ENCODE data around the gene MCF2L2.

MCF2L2 gene

DNA sequence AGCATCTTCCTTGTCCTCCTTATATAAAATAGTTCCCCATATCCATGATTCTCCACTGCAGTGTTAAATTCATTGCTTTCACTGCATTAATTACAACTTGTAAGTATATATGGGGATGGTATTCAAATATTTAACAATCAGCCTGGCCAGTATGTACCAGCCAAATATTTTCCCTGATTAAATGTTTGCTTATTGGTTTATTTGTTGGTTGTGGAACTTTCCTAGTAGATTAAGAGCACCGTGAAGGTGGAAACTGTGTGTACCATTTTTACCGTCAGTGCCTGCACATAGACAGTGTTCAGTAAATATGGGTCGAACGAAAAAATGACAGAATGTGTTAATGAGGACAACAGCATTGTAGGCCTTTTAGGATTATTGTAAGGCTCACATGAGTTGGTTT, 272.9 kb downstream of the MCF2L2 start:
- Histone ChIP-seq H3K36me3 (ENCODE audit: insufficient read depth, insufficient read length, low read length) (no peaks in the 10 kb centered on the region), H3K27me3 (ENCODE audit: insufficient read depth, insufficient read length) (no peaks in the 10 kb centered on the region), H3K4me3 (ENCODE audit: insufficient read length, low read depth) (no peak overlapping the region), H3K9me3 (ENCODE audit: insufficient read depth, low read length) (no peaks in the 10 kb centered on the region), H3K4me1 (ENCODE audit: insufficient read depth, insufficient read length) (peaks cover 4% of the 10 kb centered on the region), H3K9ac (ENCODE audit: insufficient read length, low read depth) (no peak overlapping the region)
- no peak for TF ChIP-seq ZNF274 (IDR thresholded peaks at IDR 0.05; ENCODE audit: low read depth, low read length)
- no peak for TF ChIP-seq SUZ12 (IDR thresholded peaks at IDR 0.05; ENCODE audit: extremely low read depth, insufficient read depth, insufficient read length)
- TF ChIP-seq YY1 (IDR thresholded peaks at IDR 0.05; ENCODE audit: insufficient read depth, insufficient read length): no peak
- no peak for DNase-seq (ENCODE audit: low read depth, low spot score)

DNA sequence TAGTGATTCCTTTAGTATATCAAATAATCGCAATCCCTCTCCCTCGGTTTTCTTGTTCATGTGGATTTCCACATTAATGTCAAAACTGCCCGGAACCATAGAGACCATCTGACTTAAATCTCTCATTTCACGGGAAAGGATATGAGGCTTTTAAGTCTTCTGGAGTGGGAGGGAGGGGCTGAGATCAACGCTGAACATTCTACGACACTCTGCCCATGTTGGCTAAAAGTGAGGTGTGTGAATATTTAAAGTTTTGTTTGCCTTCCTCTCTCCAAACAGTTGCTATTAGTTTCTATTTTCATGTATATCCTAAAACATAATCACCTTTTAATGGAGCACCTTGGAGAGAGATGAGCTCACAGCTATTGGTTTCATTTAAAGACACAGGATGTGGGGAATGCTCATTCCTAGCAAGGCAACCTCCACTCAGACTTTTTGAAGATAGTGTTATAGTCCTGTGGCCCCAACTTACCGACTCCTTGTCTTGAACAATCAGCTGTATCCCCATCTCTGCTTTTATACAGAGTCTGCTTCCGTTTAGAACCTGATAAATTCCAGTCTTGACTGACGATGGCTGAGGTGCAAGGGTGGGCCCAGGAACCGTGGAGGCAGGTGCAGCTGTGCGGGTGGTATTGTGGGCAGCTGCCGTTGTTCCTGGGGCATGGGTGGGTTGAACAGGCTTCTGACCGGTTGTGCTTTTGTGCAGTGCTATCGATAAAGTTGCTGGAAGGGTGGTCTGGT, 275.0 kb downstream of the MCF2L2 start:
- no peak overlapping the region for H3K9ac ChIP-seq (ENCODE audit: insufficient read length, low read depth)
- H3K9me3 ChIP-seq (ENCODE audit: insufficient read depth, low read length): no peaks in the 10 kb centered on the region
- H3K4me3 ChIP-seq (ENCODE audit: insufficient read length, low read depth): no peak overlapping the region
- no peaks in the 10 kb centered on the region for H3K36me3 ChIP-seq (ENCODE audit: insufficient read depth, insufficient read length, low read length)
- no peaks in the 10 kb centered on the region for H3K27me3 ChIP-seq (ENCODE audit: insufficient read depth, insufficient read length)
- TF ChIP-seq SUZ12 (IDR thresholded peaks at IDR 0.05; ENCODE audit: extremely low read depth, insufficient read depth, insufficient read length) (no peak), YY1 (IDR thresholded peaks at IDR 0.05; ENCODE audit: insufficient read depth, insufficient read length) (no peak), ZNF274 (IDR thresholded peaks at IDR 0.05; ENCODE audit: low read depth, low read length) (no peak)
- H3K4me1 ChIP-seq (ENCODE audit: insufficient read depth, insufficient read length): no peaks in the 10 kb centered on the region
- DNase-seq (ENCODE audit: low read depth, low spot score): no peak

DNA sequence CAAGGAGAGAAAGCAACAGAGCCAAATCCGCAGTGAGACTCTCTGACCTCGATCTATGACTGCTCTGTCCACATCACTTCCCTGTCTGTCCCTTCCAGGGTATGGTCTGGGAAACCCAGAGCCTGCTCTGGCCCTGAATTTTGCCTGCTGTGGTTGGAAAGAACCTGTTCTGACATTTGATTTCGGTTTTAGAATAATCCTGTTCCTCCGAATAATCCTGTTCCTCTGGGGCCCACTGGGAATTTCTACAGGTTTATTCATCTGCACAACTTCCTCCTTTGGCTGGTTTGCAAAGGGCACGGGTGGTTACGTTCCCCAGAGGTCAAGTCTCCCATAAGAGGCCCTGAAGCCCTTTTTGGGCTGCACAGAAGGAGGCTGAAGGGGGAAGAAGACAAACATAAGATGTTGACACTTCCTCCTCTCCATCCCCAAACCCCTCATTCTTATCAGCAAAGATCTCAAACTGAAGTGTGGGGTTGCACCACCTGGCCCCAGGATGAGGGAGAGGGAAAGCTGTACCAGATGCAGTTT, 276.5 kb downstream of the MCF2L2 start:
- no peak for TF ChIP-seq SUZ12 (IDR thresholded peaks at IDR 0.05; ENCODE audit: extremely low read depth, insufficient read depth, insufficient read length)
- TF ChIP-seq ZNF274 (IDR thresholded peaks at IDR 0.05; ENCODE audit: low read depth, low read length): no peak
- no peak for TF ChIP-seq YY1 (IDR thresholded peaks at IDR 0.05; ENCODE audit: insufficient read depth, insufficient read length)
- Histone ChIP-seq H3K9ac (ENCODE audit: insufficient read length, low read depth) (no peak overlapping the region), H3K9me3 (ENCODE audit: insufficient read depth, low read length) (no peaks in the 10 kb centered on the region), H3K36me3 (ENCODE audit: insufficient read depth, insufficient read length, low read length) (no peaks in the 10 kb centered on the region), H3K27me3 (ENCODE audit: insufficient read depth, insufficient read length) (no peaks in the 10 kb centered on the region), H3K4me3 (ENCODE audit: insufficient read length, low read depth) (no peak overlapping the region), H3K4me1 (ENCODE audit: insufficient read depth, insufficient read length) (no peaks in the 10 kb centered on the region)
- DNase-seq (ENCODE audit: low read depth, low spot score): no peak

DNA sequence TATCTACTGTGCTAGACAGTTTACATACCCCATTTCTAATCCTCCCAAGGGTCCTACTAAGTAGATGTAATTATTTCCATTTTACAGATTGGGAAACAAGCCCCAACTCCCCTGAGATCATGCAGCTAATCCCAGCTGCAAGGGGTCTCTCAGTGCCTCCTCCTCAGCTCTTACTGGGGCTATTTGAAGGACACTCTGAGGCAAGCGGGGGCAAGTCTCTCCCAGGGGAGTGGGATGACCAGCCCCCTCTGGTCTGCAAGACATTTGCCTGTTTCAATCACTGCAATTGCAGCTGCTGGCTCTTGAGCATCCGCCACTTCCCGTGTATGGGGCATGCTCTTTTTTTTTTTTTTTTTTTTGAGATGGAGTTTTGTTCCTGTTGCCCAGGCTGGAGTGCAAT, 277.3 kb downstream of the MCF2L2 start:
- no peak overlapping the region for H3K4me3 ChIP-seq (ENCODE audit: insufficient read length, low read depth)
- H3K36me3 ChIP-seq (ENCODE audit: insufficient read depth, insufficient read length, low read length): no peaks in the 10 kb centered on the region
- no peak overlapping the region for H3K9ac ChIP-seq (ENCODE audit: insufficient read length, low read depth)
- H3K27me3 ChIP-seq (ENCODE audit: insufficient read depth, insufficient read length): no peaks in the 10 kb centered on the region
- no peak for TF ChIP-seq SUZ12 (IDR thresholded peaks at IDR 0.05; ENCODE audit: extremely low read depth, insufficient read depth, insufficient read length)
- no peaks in the 10 kb centered on the region for H3K4me1 ChIP-seq (ENCODE audit: insufficient read depth, insufficient read length)
- no peak for DNase-seq (ENCODE audit: low read depth, low spot score)
- H3K9me3 ChIP-seq (ENCODE audit: insufficient read depth, low read length): no peaks in the 10 kb centered on the region

DNA sequence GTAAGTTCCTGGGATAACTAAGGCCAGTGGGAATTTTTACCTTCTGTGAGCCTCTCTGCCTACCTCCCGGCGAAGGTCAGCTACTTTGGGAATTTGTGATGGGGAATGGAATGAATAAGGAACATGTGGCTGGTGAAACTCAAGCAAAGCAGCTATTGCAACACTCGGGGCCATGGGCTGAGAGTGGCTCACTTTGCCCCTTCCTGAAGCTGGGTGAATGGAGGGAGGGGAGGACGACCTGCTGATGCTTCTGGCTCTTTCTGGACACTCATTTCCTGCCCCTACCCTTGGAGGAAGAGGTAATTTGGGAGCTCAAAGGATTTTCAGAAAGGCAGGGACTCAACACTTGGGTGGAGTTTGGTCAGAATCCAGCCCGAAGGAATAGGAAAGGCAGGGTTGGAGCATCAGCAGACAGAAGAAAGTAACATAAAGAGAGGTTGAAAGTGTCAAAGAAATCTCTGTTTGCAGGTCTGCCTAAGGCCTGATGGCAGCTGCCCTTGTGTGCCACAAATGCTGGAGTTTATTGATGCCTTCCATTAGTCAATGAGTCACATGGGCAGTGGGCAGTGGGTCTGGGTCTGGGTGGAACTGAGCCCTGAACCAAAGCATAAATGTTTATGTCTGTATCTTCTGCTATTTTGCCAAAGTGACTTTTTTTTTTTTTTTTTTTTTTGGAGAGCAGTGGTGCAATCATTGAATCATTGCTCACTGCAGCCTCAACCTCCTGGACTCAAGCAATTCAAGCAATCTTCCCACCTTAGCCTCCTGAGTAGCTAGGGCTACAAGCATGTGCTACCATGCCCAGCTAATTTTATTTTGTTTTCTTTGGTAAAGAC, 278.3 kb downstream of the MCF2L2 start:
- Histone ChIP-seq H3K4me3 (ENCODE audit: insufficient read length, low read depth) (no peak overlapping the region), H3K9me3 (ENCODE audit: insufficient read depth, low read length) (no peaks in the 10 kb centered on the region), H3K27me3 (ENCODE audit: insufficient read depth, insufficient read length) (no peaks in the 10 kb centered on the region), H3K36me3 (ENCODE audit: insufficient read depth, insufficient read length, low read length) (no peaks in the 10 kb centered on the region), H3K4me1 (ENCODE audit: insufficient read depth, insufficient read length) (no peaks in the 10 kb centered on the region), H3K9ac (ENCODE audit: insufficient read length, low read depth) (no peak overlapping the region)
- TF ChIP-seq SUZ12 (IDR thresholded peaks at IDR 0.05; ENCODE audit: extremely low read depth, insufficient read depth, insufficient read length) (no peak), YY1 (IDR thresholded peaks at IDR 0.05; ENCODE audit: insufficient read depth, insufficient read length) (no peak), ZNF274 (IDR thresholded peaks at IDR 0.05; ENCODE audit: low read depth, low read length) (no peak)
- DNase-seq (ENCODE audit: low read depth, low spot score): no peak

DNA sequence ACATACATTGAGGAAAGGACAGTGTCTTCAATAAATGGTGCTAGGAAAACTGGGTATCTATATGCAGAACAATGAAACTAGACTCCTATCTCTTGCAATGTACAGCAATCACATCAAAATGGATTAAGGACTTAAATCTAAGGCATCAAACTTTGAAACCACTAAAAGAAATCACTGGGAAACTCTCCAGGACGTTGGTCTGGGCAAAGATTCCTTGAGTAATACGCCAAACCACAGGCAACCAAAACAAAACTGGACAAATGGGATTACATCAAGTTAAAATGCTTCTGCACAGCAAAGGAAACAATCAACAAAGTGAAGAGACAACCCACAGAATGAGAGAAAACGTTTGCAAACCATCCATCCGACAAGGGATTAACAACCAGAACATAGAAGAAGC, 280.4 kb downstream of the MCF2L2 start:
- no peaks in the 10 kb centered on the region for H3K9me3 ChIP-seq (ENCODE audit: insufficient read depth, low read length)
- no peaks in the 10 kb centered on the region for H3K27me3 ChIP-seq (ENCODE audit: insufficient read depth, insufficient read length)
- no peak overlapping the region for H3K9ac ChIP-seq (ENCODE audit: insufficient read length, low read depth)
- no peaks in the 10 kb centered on the region for H3K36me3 ChIP-seq (ENCODE audit: insufficient read depth, insufficient read length, low read length)
- H3K4me3 ChIP-seq (ENCODE audit: insufficient read length, low read depth): no peak overlapping the region
- no peaks in the 10 kb centered on the region for H3K4me1 ChIP-seq (ENCODE audit: insufficient read depth, insufficient read length)
- TF ChIP-seq ZNF274 (IDR thresholded peaks at IDR 0.05; ENCODE audit: low read depth, low read length) (no peak), YY1 (IDR thresholded peaks at IDR 0.05; ENCODE audit: insufficient read depth, insufficient read length) (no peak), SUZ12 (IDR thresholded peaks at IDR 0.05; ENCODE audit: extremely low read depth, insufficient read depth, insufficient read length) (no peak)
- DNase-seq (ENCODE audit: low read depth, low spot score): no peak

DNA sequence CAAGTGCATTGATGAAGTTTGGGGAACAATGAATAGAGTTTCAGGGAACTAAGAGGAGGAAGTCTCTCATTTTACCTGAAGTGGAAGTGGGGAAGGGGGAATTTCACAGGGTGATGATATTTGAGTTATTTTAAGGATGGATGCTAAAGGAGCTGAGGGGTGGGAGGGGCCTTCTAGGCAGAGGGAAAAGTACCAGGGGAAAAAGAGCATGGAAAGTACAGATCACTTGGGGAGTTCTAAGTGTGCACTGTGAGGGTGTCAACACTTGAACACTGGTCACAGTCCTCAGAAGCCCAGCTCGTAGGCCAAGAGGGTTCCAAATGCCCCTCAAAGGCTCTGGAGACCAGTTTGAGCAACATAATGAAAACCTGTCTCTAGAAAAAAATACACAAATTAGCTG, 284.1 kb downstream of the MCF2L2 start:
- Histone ChIP-seq H3K4me3 (ENCODE audit: insufficient read length, low read depth) (no peak overlapping the region), H3K27me3 (ENCODE audit: insufficient read depth, insufficient read length) (no peaks in the 10 kb centered on the region), H3K9ac (ENCODE audit: insufficient read length, low read depth) (no peak overlapping the region), H3K4me1 (ENCODE audit: insufficient read depth, insufficient read length) (no peaks in the 10 kb centered on the region), H3K9me3 (ENCODE audit: insufficient read depth, low read length) (no peaks in the 10 kb centered on the region), H3K36me3 (ENCODE audit: insufficient read depth, insufficient read length, low read length) (no peaks in the 10 kb centered on the region)
- TF ChIP-seq SUZ12 (IDR thresholded peaks at IDR 0.05; ENCODE audit: extremely low read depth, insufficient read depth, insufficient read length) (no peak), YY1 (IDR thresholded peaks at IDR 0.05; ENCODE audit: insufficient read depth, insufficient read length) (no peak), ZNF274 (IDR thresholded peaks at IDR 0.05; ENCODE audit: low read depth, low read length) (no peak)
- DNase-seq (ENCODE audit: low read depth, low spot score): no peak

All from NT2/D1 (cell line).